K562 (cell line): ENCODE data around the gene GRID2IP. TPM values are rescaled to one million over a fixed set of nuclear protein-coding genes. Genes with fewer than 3 reads are reported as not detected.
A peak's percentile ranks its signal among the peaks of the same experiment; 100 is the strongest.

ENCODE experiments used
- ATAC-seq: fragments of 200-7000 bp; cut with Tn5 transposase; 3 replicates; pipeline ENCODE4 v1.9.1; 2020; ENCODE audit warnings: moderate library complexity
- BruUV-seq: library from RNA; stranded (reverse); fragments of 400-500 nt; replicated peaks from 2 replicates; lab custom pipeline; 2021; lab: Mats Ljungman, UMichigan
- CTCF ChIA-PET: fragments of 300-600 bp; formaldehyde crosslinking; extraction: SDS; loops from one replicate; lab custom pipeline; 2021; ENCODE audit warnings: low intra/inter-chr PET ratio; lab: Yijun Ruan, JAX
- POLR2A ChIA-PET: fragments of 300-600, 350-650 bp; sonication (Branson Sonifier 250); formaldehyde crosslinking; extraction: SDS; loops from one replicate; lab custom pipeline; 2021; ENCODE audit warnings: antibody characterized with exemption, inconsistent platforms; lab: Yijun Ruan, JAX
- DNase-seq, 4 experiments: peaks; one replicate each; pipeline versions ENCODE4 v3.0.0 to v3.0.0-alpha.2; 2011 to 2018; ENCODE audit warnings: low spot score in 3 of 4, mixed read lengths in 3 of 4; ENCODE audit errors: extremely low read depth in 1 of 4
- FAIRE-seq: peaks from 2 replicates; lab custom pipeline; 2011; peaks lifted over from hg19 to GRCh38; lab: Jason Lieb, UNC
- H2AFZ ChIP-seq: 2 replicates; pipeline ENCODE4 v1.6.0; 2011; ENCODE audit warnings: low read depth, low read length, control low read depth, inconsistent platforms
- H3K27ac ChIP-seq: fragments of 200-600 bp; 3 replicates; pipeline ENCODE4 v1.8.0; 2011; ENCODE audit warnings: low read depth, mild to moderate bottlenecking, control low read depth, inconsistent platforms, low read length, moderate library complexity, mixed read lengths; ENCODE audit errors: extremely low read depth
- H3K27me3 ChIP-seq, 2 experiments: fragments of 300-600 bp in 1 of 2; 2 replicates in 1 of 2; 3 replicates in 1 of 2; pipeline versions ENCODE4 v1.6.0 to v1.8.0; 2011; ENCODE audit warnings: inconsistent platforms in 2 of 2, low read length in 2 of 2, mild to moderate bottlenecking in 1 of 2, mixed read lengths in 1 of 2, moderate library complexity in 1 of 2; ENCODE audit not compliant: control insufficient read depth in 2 of 2, insufficient read depth in 2 of 2
- H3K36me3 ChIP-seq: fragments of 300-600 bp; 3 replicates; pipeline ENCODE4 v1.8.0; 2011; ENCODE audit warnings: mild to moderate bottlenecking, low read length, inconsistent platforms; ENCODE audit not compliant: control insufficient read depth, insufficient read depth
- H3K4me1 ChIP-seq, 2 experiments: fragments of 200-600 bp in 1 of 2; replicated peaks in 1 of 2; 2 replicates in 1 of 2; 3 replicates in 1 of 2; pipeline versions ENCODE4 v1.5.1 to v1.8.0; 2011; ENCODE audit warnings: inconsistent platforms in 2 of 2, low read length in 2 of 2, mild to moderate bottlenecking in 1 of 2, mixed read lengths in 1 of 2, moderate library complexity in 1 of 2; ENCODE audit not compliant: control insufficient read depth in 2 of 2, insufficient read depth in 2 of 2
- H3K4me2 ChIP-seq: 2 replicates; pipeline ENCODE4 v1.6.1; 2011; ENCODE audit warnings: low read length, control low read depth, inconsistent platforms, mixed read lengths; ENCODE audit not compliant: insufficient read depth
- H3K4me3 ChIP-seq: fragments of 200-600 bp; sonication (generic), shearing (Covaris generic); 2 replicates; pipeline ENCODE4 v1.5.1; 2016; ENCODE audit warnings: control low read depth, inconsistent platforms
- H3K79me2 ChIP-seq: fragments of 200-600 bp; 3 replicates; pipeline ENCODE4 v1.8.0; 2011; ENCODE audit warnings: low read length, inconsistent platforms; ENCODE audit not compliant: control insufficient read depth, insufficient read depth
- H3K9ac ChIP-seq, 2 experiments: 2 replicates each; pipeline versions ENCODE4 v1.6.0 to v1.6.1; 2011; ENCODE audit warnings: low read depth in 2 of 2, low read length in 2 of 2, control low read depth in 1 of 2, inconsistent platforms in 1 of 2, mild to moderate bottlenecking in 1 of 2, mixed read lengths in 1 of 2; ENCODE audit not compliant: insufficient read depth in 1 of 2
- H3K9me1 ChIP-seq: one replicate; pipeline ENCODE4 v1.6.0; 2011; ENCODE audit warnings: inconsistent platforms, mild to moderate bottlenecking, low read length, moderate library complexity; ENCODE audit not compliant: control insufficient read depth, insufficient read depth
- H3K9me3 ChIP-seq: replicated peaks from 2 replicates; pipeline ENCODE4 v1.5.1; 2011; ENCODE audit warnings: low read depth, low read length, inconsistent platforms; ENCODE audit not compliant: control insufficient read depth, insufficient read depth
- H4K20me1 ChIP-seq: replicated peaks from 2 replicates; pipeline ENCODE4 v1.6.1; 2011; ENCODE audit warnings: low read length, inconsistent platforms, mixed read lengths; ENCODE audit not compliant: control insufficient read depth, insufficient read depth
- ATF6 ChIP-seq: sonication (generic); formaldehyde crosslinking; IDR thresholded peaks from 2 replicates; pipeline ENCODE4 v1.4.0; 2020; ENCODE audit warnings: mild to moderate bottlenecking, missing genetic modification reagents
- BCL6 ChIP-seq: fragments of 250-450 bp; sonication (Bioruptor Pico); IDR thresholded peaks from 2 replicates; pipeline ENCODE4 v1.4.0; 2020
- FOXP1 ChIP-seq: sonication (generic); formaldehyde crosslinking; IDR thresholded peaks from 2 replicates; pipeline ENCODE4 v1.8.0; 2022; ENCODE audit warnings: mild to moderate bottlenecking, missing genetic modification reagents
- HNRNPL ChIP-seq: fragments of 200-400 bp; formaldehyde crosslinking; IDR thresholded peaks from 2 replicates; pipeline ENCODE4 v1.6.1; 2017; ENCODE audit warnings: low read depth, mild to moderate bottlenecking, low read length
- KDM4B ChIP-seq, 2 experiments: fragments of 450-650 bp in 1 of 2; sonication (generic) in 1 of 2; IDR thresholded peaks; 2 replicates each; pipeline ENCODE4 v1.6.1; 2016 to 2017; ENCODE audit warnings: borderline replicate concordance in 2 of 2, antibody characterized with exemption in 1 of 2, low read depth in 1 of 2, mild to moderate bottlenecking in 1 of 2
- MYC ChIP-seq, 2 experiments: fragments of 250-450 bp in 1 of 2; sonication (Bioruptor Pico) in 1 of 2; IDR thresholded peaks; 2 replicates each; pipeline versions ENCODE4 v1.5.1 to v1.6.1; 2012 to 2021; ENCODE audit warnings: low read depth in 2 of 2, borderline replicate concordance in 1 of 2, improper control_type of control experiment in 1 of 2, low read length in 1 of 2, mild to moderate bottlenecking in 1 of 2, moderate library complexity in 1 of 2
- NCOA4 ChIP-seq: fragments of 450-650 bp; IDR thresholded peaks from 2 replicates; pipeline ENCODE4 v1.6.1; 2018; ENCODE audit warnings: mild to moderate bottlenecking; ENCODE audit not compliant: partially characterized antibody
- PHF8 ChIP-seq: fragments of 200-600 bp; sonication (generic); IDR thresholded peaks from 2 replicates; pipeline ENCODE4 v1.6.1; 2012; ENCODE audit warnings: mixed run types, mild to moderate bottlenecking, inconsistent platforms, low read length, moderate library complexity, borderline replicate concordance
- POU5F1 ChIP-seq: fragments of 150-350 bp; IDR thresholded peaks from 2 replicates; pipeline ENCODE4 v1.6.1; 2014; ENCODE audit warnings: borderline replicate concordance, low read length, low read depth, mild to moderate bottlenecking; ENCODE audit not compliant: partially characterized antibody
- PRDM10 ChIP-seq: fragments of 450-650 bp; IDR thresholded peaks from 2 replicates; pipeline ENCODE4 v1.6.1; 2018; ENCODE audit not compliant: partially characterized antibody
- RBFOX2 ChIP-seq: fragments of 200-400 bp; formaldehyde crosslinking; IDR thresholded peaks from 2 replicates; pipeline ENCODE4 v1.6.1; 2017; ENCODE audit warnings: low read depth, mild to moderate bottlenecking, low read length, moderate library complexity
- WGBS: fragments of 100-300 bp; shearing (Covaris generic); methylation state at CpG from one replicate; pipeline ENCODE4 v1.1.6; 2016; ENCODE audit warnings: low coverage, mixed read lengths; ENCODE audit not compliant: insufficient coverage; ENCODE audit errors: missing lambda C conversion rate; 5-methylcytosine and 5-hydroxymethylcytosine counted together
- in situ Hi-C: fragments of 300-500 bp; cut with MboI; formaldehyde crosslinking; loops from 4 replicates; pipeline ENCODE4 v1.15.0; 2018; ENCODE audit warnings: inconsistent platforms, mixed read lengths
- intact Hi-C: fragments of 100-400 bp; cut with micrococcal nuclease; formaldehyde crosslinking; loops from 2 replicates; pipeline ENCODE4 v1.14.2; 2022
- polyA plus RNA-seq, 8 experiments: library from polyadenylated mRNA; depleted of rRNA in 4 of 8; stranded (reverse) in 5 of 8; unstranded in 3 of 8; fragments of >200 nt; fragmentation: Nextera tagmentation in 2 of 8; fragmentation: Illumina TruSeq in 1 of 8; extraction: Ambion mirVana in 2 of 8; extraction: Trizol in 1 of 8; gene quantifications; 2 replicates each; pipeline versions ENCODE4 v1.2.1 to v1.2.3, GENCODE V29; 2011 to 2014; ENCODE audit warnings: inconsistent platforms in 1 of 8, missing spikeins in 1 of 8
- total RNA-seq, 7 experiments: library from RNA; depleted of rRNA in 6 of 7; stranded (reverse); fragments of >200 nt in 6 of 7; fragmentation: Illumina TruSeq in 2 of 7; extraction: Trizol in 2 of 7; gene quantifications; 2 replicates each; pipeline versions ENCODE4 v1.2.1 to v1.2.3, GENCODE V29; 2011 to 2021; ENCODE audit warnings: low replicate concordance in 1 of 7
- TF ChIP-seq, protein P1 (sequence below): fragments of 250-450 bp; sonication (Bioruptor Pico); IDR thresholded peaks from 2 replicates; pipeline ENCODE4 v1.9.0; 2021; ENCODE audit warnings: mild to moderate bottlenecking, inconsistent platforms

The GRID2IP gene
- total and polyA plus RNA-seq, 9 of the 15 experiments (the other 6 are each of a cell fraction or from before 2014, with no cell fraction given), result not detected

- no peaks in the 10 kb centered on the region for H3K27me3 ChIP-seq
- peaks cover 14 to 26% of the 10 kb centered on the region in 2 experiments; a peak in 4 of 5 replicates for H3K4me1 ChIP-seq
- ChIA-PET POLR2A (interaction anchor here (0.6 to 1.3 kb wide), 7 partner anchors 16 to 683 kb away, joined by 3 to 5 read pairs (median 3); no protein-coding TSS in a partner anchor), CTCF (no interaction called here)
- peak; percentile 96 for FAIRE-seq
- H3K27ac ChIP-seq, result peak within 1 kb of the TSS; percentile 87
- H2AFZ ChIP-seq, result peak within 1 kb of the TSS; percentile 92
- intact Hi-C loops (no loop called here), in situ Hi-C loops (no loop called here)
- H3K9me1 ChIP-seq, result no peaks in the 10 kb centered on the region
- H3K9me3 ChIP-seq, result no peaks in the 10 kb centered on the region
- peak within 1 kb of the TSS; percentile 86 to 94 for H3K9ac ChIP-seq
- under 1% methylated on average over 55 of the region's 61 CpGs for WGBS
- H3K4me3 ChIP-seq, result peak within 1 kb of the TSS; percentile 76
- peak; percentile 97 to 99 (median 99) for DNase-seq
- peaks cover 26% of the 10 kb centered on the region for H3K36me3 ChIP-seq
- no TSS peak for BruUV-seq
- no peaks in the 10 kb centered on the region for H4K20me1 ChIP-seq
- H3K79me2 ChIP-seq, result peaks cover 23% of the 10 kb centered on the region
- peak; percentile 92 for ATAC-seq
- peak within 1 kb of the TSS; percentile 90 for H3K4me2 ChIP-seq
- TF ChIP-seq RBFOX2 (peak; percentile 95), KDM4B (IDR thresholded peaks at IDR 0.05; ENCODE audit: borderline replicate concordance in 2 of 2, low read depth in 1 of 2) (peak in 1 of 2 experiments; percentile 31; a peak in 1 of 4 replicates), NCOA4 (no peak), MYC (IDR thresholded peaks at IDR 0.05; ENCODE audit: low read depth, low read length) (no peak), MYC (CRISPR knock-in tag; IDR thresholded peaks at IDR 0.05; ENCODE audit: borderline replicate concordance, low read depth) (0 out of 2 replicates have a peak, but pooled peaks have one; percentile 65), HNRNPL (no peak), PHF8 (peak; percentile 80; the same call in 1 of the 2 replicates), FOXP1 (CRISPR knock-in tag) (peak; percentile 47; the same call in 1 of the 2 replicates), ATF6 (CRISPR knock-in tag) (0 out of 2 replicates have a peak, but pooled peaks have one; percentile 31), PRDM10 (no peak), BCL6 (CRISPR knock-in tag) (no peak), POU5F1 (peak; percentile 92)
- TF ChIP-seq, protein P1, sequence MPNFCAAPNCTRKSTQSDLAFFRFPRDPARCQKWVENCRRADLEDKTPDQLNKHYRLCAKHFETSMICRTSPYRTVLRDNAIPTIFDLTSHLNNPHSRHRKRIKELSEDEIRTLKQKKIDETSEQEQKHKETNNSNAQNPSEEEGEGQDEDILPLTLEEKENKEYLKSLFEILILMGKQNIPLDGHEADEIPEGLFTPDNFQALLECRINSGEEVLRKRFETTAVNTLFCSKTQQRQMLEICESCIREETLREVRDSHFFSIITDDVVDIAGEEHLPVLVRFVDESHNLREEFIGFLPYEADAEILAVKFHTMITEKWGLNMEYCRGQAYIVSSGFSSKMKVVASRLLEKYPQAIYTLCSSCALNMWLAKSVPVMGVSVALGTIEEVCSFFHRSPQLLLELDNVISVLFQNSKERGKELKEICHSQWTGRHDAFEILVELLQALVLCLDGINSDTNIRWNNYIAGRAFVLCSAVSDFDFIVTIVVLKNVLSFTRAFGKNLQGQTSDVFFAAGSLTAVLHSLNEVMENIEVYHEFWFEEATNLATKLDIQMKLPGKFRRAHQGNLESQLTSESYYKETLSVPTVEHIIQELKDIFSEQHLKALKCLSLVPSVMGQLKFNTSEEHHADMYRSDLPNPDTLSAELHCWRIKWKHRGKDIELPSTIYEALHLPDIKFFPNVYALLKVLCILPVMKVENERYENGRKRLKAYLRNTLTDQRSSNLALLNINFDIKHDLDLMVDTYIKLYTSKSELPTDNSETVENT, result peak; percentile 79; the same call in 1 of the 2 replicates
These were observed 103.6 kb downstream of the GRID2IP start, which contains the start of gene DAGLB for GRCh38 chr7:6447581-6448199. Gene DAGLB (minus strand): TSS chr7:6447954. CDS start chr7:6447842, 112 bp downstream.
